Ovary (tissue), 9 donors: ENCODE measurements around the gene RGS3. TPM values are rescaled to one million over a fixed set of nuclear protein-coding genes. Genes with fewer than 3 reads are reported as not detected.

Source experiments
- DNase-seq, 5 donors: peaks; one replicate each; pipeline ENCODE4 v3.0.0-alpha.2; 2019 to 2020
- H3K27ac ChIP-seq, 2 donors: fragments of 200-600 bp; one replicate each; pipeline versions ENCODE4 v1.5.1 to v1.8.0; 2019 to 2022
- H3K27me3 ChIP-seq: fragments of 200-600 bp; one replicate; pipeline ENCODE4 v1.8.0; 2022
- H3K36me3 ChIP-seq: fragments of 200-600 bp; sonication (generic); one replicate; pipeline ENCODE4 v1.5.1; 2019
- H3K4me1 ChIP-seq: one replicate; pipeline ENCODE4 v1.8.1; 2013; ENCODE audit warnings: mild to moderate bottlenecking, moderate library complexity; ENCODE audit not compliant: insufficient read depth
- H3K4me3 ChIP-seq: fragments of 200-600 bp; sonication (generic); one replicate; pipeline ENCODE4 v1.5.1; 2017
- H3K9me3 ChIP-seq, 2 donors: fragments of 200-600 bp in 1 of 2; sonication (generic) in 1 of 2; one replicate each; pipeline versions ENCODE4 v1.5.1 to v1.8.1; 2013 to 2019; ENCODE audit warnings: mild to moderate bottlenecking in 1 of 2, moderate library complexity in 1 of 2
- EP300 ChIP-seq: sonication (generic); formaldehyde crosslinking; IDR thresholded peaks from one replicate; pipeline ENCODE4 v1.6.1; 2017; ENCODE audit warnings: antibody characterized with exemption
- POLR2A ChIP-seq: fragments of 450-650 bp; IDR thresholded peaks from one replicate; pipeline ENCODE4 v1.6.1; 2017; ENCODE audit warnings: antibody characterized with exemption, mild to moderate bottlenecking, moderate library complexity
- WGBS, 3 donors: extraction: QIAGEN DNeasy Blood & Tissue Kit in 1 of 3; methylation state at CpG; one replicate each; pipeline versions ENCODE4 v1.1.5 to v1.1.7; 2013 to 2017; 5-methylcytosine and 5-hydroxymethylcytosine counted together
- intact Hi-C, 4 donors: fragments of 100-400 bp; cut with DNase I; formaldehyde crosslinking; loops; one replicate each; pipeline versions ENCODE4 v1.11.0 to v1.15.1; 2022 to 2023
- polyA plus RNA-seq, 2 donors: library from polyadenylated mRNA; stranded (reverse); fragments of 200-250 nt in 1 of 2; fragments of 350-450 nt in 1 of 2; fragmentation: Illumina TruSeq in 1 of 2; extraction: RNeasy Lipid Tissue Mini Kit (QIAGEN cat#74804) in 1 of 2; gene quantifications; one replicate each; pipeline ENCODE4 v1.2.3, GENCODE V29; 2013 to 2014
- total RNA-seq, 7 donors: library from RNA; depleted of rRNA in 2 of 7; stranded (reverse); fragments of >200 nt in 2 of 7; fragmentation: NEBNext Ultra II Directional in 3 of 7; extraction: Animal tissue kit (Norgen Biotek cat#: 25700) in 3 of 7; gene quantifications; one replicate each; pipeline versions ENCODE4 v1.1.0 to v1.2.4, GENCODE V29; 2016 to 2023
- TF ChIP-seq, protein P1 (sequence below), 3 donors: fragments of 450-650 bp in 2 of 3; fragments of 200-600 bp in 1 of 3; IDR thresholded peaks; one replicate each; pipeline versions ENCODE4 v1.5.1 to v1.8.0; 2016 to 2022; ENCODE audit warnings: antibody characterized with exemption in 3 of 3, mild to moderate bottlenecking in 1 of 3
- donor health status: DM: no; HTN: no; CAD: no; lungs with moderate emphysema.
- donor health status: DM: no; HTN: no; CAD: no.
- donor health status: Bipolar disorder and iron deficiency.
- donor health status: DM: yes; HTN: yes; CAD: no.
- donor health status: DM: no; HTN: no; CAD: no.
- donor health status: DM: yes; HTN: yes; CAD: no.

RGS3 gene
- total and polyA plus RNA-seq, 9 donors, result 6.1 to 49.3 (median 15.4) TPM

DNA sequence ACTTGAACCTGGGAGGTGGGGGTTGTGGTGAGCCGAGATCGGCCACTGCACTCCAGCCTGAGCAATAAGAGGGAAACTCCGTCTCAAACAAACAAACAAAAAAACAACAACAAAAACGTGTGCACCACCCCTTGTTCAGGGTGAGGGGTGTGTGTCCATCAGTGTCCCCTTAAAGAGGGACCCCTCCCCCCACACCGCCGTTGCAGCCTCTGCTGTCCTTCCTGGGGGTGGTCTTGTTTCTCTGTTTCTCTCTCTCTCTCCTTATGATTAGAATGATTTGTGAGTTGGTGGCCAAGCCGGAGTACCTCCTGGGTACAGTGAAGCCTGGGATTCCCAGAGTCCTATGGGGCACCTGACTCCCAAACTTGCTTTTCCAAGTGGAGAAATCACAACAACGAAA lies 49.6 kb downstream of the RGS3 start:
- Histone ChIP-seq H3K27me3 (no peaks in the 10 kb centered on the region), H3K27ac (no peak overlapping the region), H3K36me3 (no peaks in the 10 kb centered on the region), H3K9me3 (no peaks in the 10 kb centered on the region), H3K4me3 (no peak overlapping the region), H3K4me1 (peaks cover 3% of the 10 kb centered on the region)
- no peak for DNase-seq
- intact Hi-C loops, result loop anchor here in 1 of 4 donors (10.0 kb wide), 1 partner anchor 62 kb away; no protein-coding TSS in a partner anchor
- 81 to 86% (median 84%) methylated on average over 8 of the region's 8 CpGs for WGBS, 3 donors
- TF ChIP-seq POLR2A (no peak), EP300 (no peak)
- TF ChIP-seq, protein P1, sequence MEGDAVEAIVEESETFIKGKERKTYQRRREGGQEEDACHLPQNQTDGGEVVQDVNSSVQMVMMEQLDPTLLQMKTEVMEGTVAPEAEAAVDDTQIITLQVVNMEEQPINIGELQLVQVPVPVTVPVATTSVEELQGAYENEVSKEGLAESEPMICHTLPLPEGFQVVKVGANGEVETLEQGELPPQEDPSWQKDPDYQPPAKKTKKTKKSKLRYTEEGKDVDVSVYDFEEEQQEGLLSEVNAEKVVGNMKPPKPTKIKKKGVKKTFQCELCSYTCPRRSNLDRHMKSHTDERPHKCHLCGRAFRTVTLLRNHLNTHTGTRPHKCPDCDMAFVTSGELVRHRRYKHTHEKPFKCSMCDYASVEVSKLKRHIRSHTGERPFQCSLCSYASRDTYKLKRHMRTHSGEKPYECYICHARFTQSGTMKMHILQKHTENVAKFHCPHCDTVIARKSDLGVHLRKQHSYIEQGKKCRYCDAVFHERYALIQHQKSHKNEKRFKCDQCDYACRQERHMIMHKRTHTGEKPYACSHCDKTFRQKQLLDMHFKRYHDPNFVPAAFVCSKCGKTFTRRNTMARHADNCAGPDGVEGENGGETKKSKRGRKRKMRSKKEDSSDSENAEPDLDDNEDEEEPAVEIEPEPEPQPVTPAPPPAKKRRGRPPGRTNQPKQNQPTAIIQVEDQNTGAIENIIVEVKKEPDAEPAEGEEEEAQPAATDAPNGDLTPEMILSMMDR (IDR thresholded peaks at IDR 0.05), result no peak

DNA sequence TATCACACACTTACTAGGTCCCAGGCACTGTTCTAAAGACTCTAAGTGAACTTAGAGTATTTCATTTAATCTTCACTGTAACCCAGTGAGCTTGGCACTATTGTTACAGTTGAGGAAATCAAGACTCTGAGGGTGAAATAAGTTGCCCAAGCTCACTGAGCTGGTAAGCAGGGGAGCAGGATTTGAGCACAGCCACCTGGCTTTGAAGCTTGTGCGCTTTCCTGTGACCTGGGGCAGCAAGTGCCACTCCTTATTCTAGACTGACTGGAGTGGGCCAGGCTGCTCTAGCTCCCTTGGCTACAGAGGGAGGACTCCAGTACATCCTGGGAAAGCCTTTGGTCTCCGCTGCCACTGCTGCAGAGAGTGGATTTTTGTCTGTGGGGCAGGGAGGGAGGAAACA lies 50.0 kb downstream of the RGS3 start:
- Histone ChIP-seq H3K9me3 (no peaks in the 10 kb centered on the region), H3K36me3 (no peaks in the 10 kb centered on the region), H3K27me3 (no peaks in the 10 kb centered on the region), H3K4me1 (no peaks in the 10 kb centered on the region), H3K27ac (no peak overlapping the region), H3K4me3 (no peak overlapping the region)
- DNase-seq, result no peak
- no peak for TF ChIP-seq EP300
- TF ChIP-seq, protein P1 (IDR thresholded peaks at IDR 0.05), result no peak
- no peak for TF ChIP-seq POLR2A
- intact Hi-C loops, result loop anchor here in 1 of 4 donors (10.0 kb wide), 1 partner anchor 61 kb away; no protein-coding TSS in a partner anchor
- 95 to 100% (median 96%) methylated on average over 2 of the region's 2 CpGs for WGBS, 3 donors

DNA sequence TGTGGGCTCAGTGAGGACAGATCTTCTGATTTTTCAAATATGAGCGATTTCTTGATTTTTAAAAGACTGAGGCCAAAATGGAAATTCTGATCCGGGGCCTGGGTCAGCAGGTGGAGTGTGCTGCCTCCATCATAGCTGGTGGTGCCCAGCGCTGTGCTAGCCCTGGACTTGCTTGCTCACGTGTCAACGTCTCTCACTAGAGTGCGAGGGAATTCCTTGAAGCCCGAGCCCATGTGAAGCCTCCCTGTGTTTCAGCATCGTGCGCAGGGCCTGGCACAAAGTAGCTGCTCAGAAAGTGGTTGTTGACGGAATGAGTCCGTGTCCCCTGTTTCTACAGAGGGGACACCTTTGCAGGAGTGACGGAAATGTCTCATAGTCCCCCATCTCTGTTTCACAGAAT lies 50.5 kb downstream of the RGS3 start:
- Histone ChIP-seq H3K4me1 (no peaks in the 10 kb centered on the region), H3K4me3 (no peak overlapping the region), H3K27me3 (no peaks in the 10 kb centered on the region), H3K27ac (no peak overlapping the region), H3K36me3 (no peaks in the 10 kb centered on the region), H3K9me3 (no peaks in the 10 kb centered on the region)
- no peak for DNase-seq
- TF ChIP-seq POLR2A, result no peak
- TF ChIP-seq, protein P1 (IDR thresholded peaks at IDR 0.05), result no peak
- TF ChIP-seq EP300, result no peak
- intact Hi-C loops, result loop anchor here in 1 of 4 donors (10.0 kb wide), 1 partner anchor 61 kb away; no protein-coding TSS in a partner anchor
- 94 to 96% (median 95%) methylated on average over 12 of the region's 12 CpGs for WGBS, 3 donors

DNA sequence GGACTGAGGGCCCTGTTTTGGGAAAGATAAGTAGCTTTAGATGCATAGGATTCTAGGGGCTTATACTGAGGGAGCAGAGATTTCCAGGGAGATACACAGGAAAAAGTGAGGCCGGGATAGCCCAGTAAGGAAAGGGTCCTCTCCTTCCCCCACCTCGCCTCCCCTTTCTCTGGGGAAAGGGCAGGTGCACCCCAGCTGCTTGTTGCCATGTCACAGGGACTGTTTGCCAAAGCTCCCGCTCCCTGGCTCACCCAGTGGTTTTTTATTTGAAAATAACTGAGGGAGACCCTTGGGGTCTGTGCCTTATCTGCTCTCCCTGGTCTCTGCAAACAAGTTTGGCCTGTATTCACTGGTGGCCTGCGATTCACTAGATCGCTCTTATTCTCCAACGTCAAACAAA lies 51.2 kb downstream of the RGS3 start:
- H3K27me3 ChIP-seq, result no peaks in the 10 kb centered on the region
- no peak for DNase-seq
- H3K9me3 ChIP-seq, result no peaks in the 10 kb centered on the region
- 66 to 88% (median 76%) methylated on average over 6 of the region's 6 CpGs for WGBS, 3 donors
- no peaks in the 10 kb centered on the region for H3K4me1 ChIP-seq
- intact Hi-C loops, result loop anchor here in 1 of 4 donors (10.0 kb wide), 1 partner anchor 60 kb away; no protein-coding TSS in a partner anchor
- no peak overlapping the region for H3K27ac ChIP-seq
- H3K36me3 ChIP-seq, result no peaks in the 10 kb centered on the region
- TF ChIP-seq EP300 (no peak), POLR2A (no peak)
- TF ChIP-seq, protein P1 (IDR thresholded peaks at IDR 0.05), result no peak
- no peak overlapping the region for H3K4me3 ChIP-seq
